GM12878 (cell line): ENCODE measurements around the gene MAP2K1. TPM values are rescaled to one million over a fixed set of nuclear protein-coding genes. Genes with fewer than 3 reads are reported as not detected.

ENCODE experiments used
- BMI1 ChIP-seq: fragments of 450-650 bp; IDR thresholded peaks from 2 replicates; pipeline ENCODE4 v1.6.1; 2016; ENCODE audit warnings: mild to moderate bottlenecking, moderate library complexity, borderline replicate concordance
- E2F8 ChIP-seq: fragments of 450-650 bp; IDR thresholded peaks from 2 replicates; pipeline ENCODE4 v1.6.1; 2018; ENCODE audit warnings: mild to moderate bottlenecking, low read depth, moderate library complexity; ENCODE audit not compliant: partially characterized antibody
- E4F1 ChIP-seq: fragments of 450-650 bp; IDR thresholded peaks from 2 replicates; pipeline ENCODE4 v1.6.1; 2018; ENCODE audit warnings: borderline replicate concordance, mild to moderate bottlenecking; ENCODE audit not compliant: partially characterized antibody
- EGR1 ChIP-seq, 2 experiments: IDR thresholded peaks; 1 replicate in 1 of 2; 2 replicates in 1 of 2; pipeline ENCODE4 v1.6.1; 2011 to 2012; ENCODE audit warnings: low read depth in 2 of 2, low read length in 2 of 2, borderline replicate concordance in 1 of 2, mild to moderate bottlenecking in 1 of 2, moderate library complexity in 1 of 2
- GATAD2B ChIP-seq: fragments of 450-650 bp; conservative IDR thresholded peaks from 2 replicates; pipeline ENCODE4 v1.6.1; 2017; ENCODE audit warnings: low read depth, mild to moderate bottlenecking, moderate library complexity
- IRF4 ChIP-seq: IDR thresholded peaks from 2 replicates; pipeline ENCODE4 v1.6.1; 2011; ENCODE audit warnings: low read depth, low read length
- KLF5 ChIP-seq: fragments of 450-650 bp; IDR thresholded peaks from 2 replicates; pipeline ENCODE4 v1.6.1; 2014; ENCODE audit warnings: mild to moderate bottlenecking; ENCODE audit not compliant: partially characterized antibody
- MTA2 ChIP-seq: fragments of 450-650 bp; IDR thresholded peaks from 2 replicates; pipeline ENCODE4 v1.6.1; 2016; ENCODE audit warnings: low read depth, mild to moderate bottlenecking, moderate library complexity
- MYC ChIP-seq: IDR thresholded peaks from 2 replicates; pipeline ENCODE4 v1.6.1; 2011; ENCODE audit warnings: mild to moderate bottlenecking, low read length, moderate library complexity, inconsistent platforms; ENCODE audit not compliant: insufficient read depth, insufficient replicate concordance, insufficient read length, severe bottlenecking
- NFYA ChIP-seq: IDR thresholded peaks from 2 replicates; pipeline ENCODE4 v1.6.1; 2011; ENCODE audit warnings: low read depth, mild to moderate bottlenecking, low read length, improper control_type of control experiment, borderline replicate concordance
- RCOR1 ChIP-seq: conservative IDR thresholded peaks from 2 replicates; pipeline ENCODE4 v1.6.1; 2012; ENCODE audit warnings: low read depth, low read length, improper control_type of control experiment
- SREBF2 ChIP-seq: IDR thresholded peaks from 2 replicates; pipeline ENCODE4 v1.6.1; 2012; ENCODE audit warnings: mild to moderate bottlenecking, low read length
- STAT3 ChIP-seq: IDR thresholded peaks from 2 replicates; pipeline ENCODE4 v1.6.1; 2011; ENCODE audit warnings: low read depth, low read length, improper control_type of control experiment
- ZBTB33 ChIP-seq: fragments of 450-650 bp; IDR thresholded peaks from 2 replicates; pipeline ENCODE4 v1.6.1; 2017; ENCODE audit warnings: mild to moderate bottlenecking
- ZBTB40 ChIP-seq: fragments of 450-650 bp; IDR thresholded peaks from 2 replicates; pipeline ENCODE4 v1.6.1; 2016; ENCODE audit warnings: mild to moderate bottlenecking, moderate library complexity, borderline replicate concordance
- ZNF217 ChIP-seq: fragments of 450-650 bp; IDR thresholded peaks from 2 replicates; pipeline ENCODE4 v1.6.1; 2017; ENCODE audit warnings: antibody characterized with exemption, mild to moderate bottlenecking
- ZNF384 ChIP-seq: IDR thresholded peaks from 2 replicates; pipeline ENCODE4 v1.6.1; 2012; ENCODE audit warnings: low read depth, mild to moderate bottlenecking, low read length, improper control_type of control experiment, borderline replicate concordance
- polyA plus RNA-seq, 11 experiments: library from polyadenylated mRNA; depleted of rRNA in 4 of 11; unstranded in 6 of 11; stranded (reverse) in 5 of 11; fragments of >200 nt; fragmentation: Nextera tagmentation in 4 of 11; fragmentation: Illumina TruSeq in 1 of 11; extraction: Ambion mirVana in 4 of 11; extraction: Trizol in 1 of 11; gene quantifications; 1 replicate in 1 of 11; 2 replicates in 10 of 11; pipeline versions ENCODE4 v1.2.1 to v1.2.3, GENCODE V29; 2011 to 2016; ENCODE audit warnings: inconsistent platforms in 2 of 11, missing spikeins in 2 of 11, low read depth in 1 of 11
- total RNA-seq, 4 experiments: library from RNA; depleted of rRNA in 3 of 4; stranded (reverse); fragments of >200 nt in 3 of 4; fragmentation: Illumina TruSeq in 1 of 4; extraction: Trizol in 1 of 4; gene quantifications; 2 replicates each; pipeline versions ENCODE4 v1.2.1 to v1.2.3, GENCODE V29; 2013 to 2021

Gene MAP2K1
- total and polyA plus RNA-seq, 10 of the 15 experiments (the other 5 are each of a cell fraction or from before 2014, with no cell fraction given): 11.2 to 112 (median 56.6) TPM

- TF ChIP-seq SREBF2 (no peak), ZNF217 (no peak), KLF5 (no peak), E4F1 (no peak), BMI1 (no peak), NFYA (no peak), ZNF384 (peak; percentile 62; the same call in 1 of the 2 replicates), GATAD2B (no peak), ZBTB40 (no peak), MTA2 (peak; percentile 72), STAT3 (no peak), E2F8 (no peak), ZBTB33 (no peak), MYC (no peak), IRF4 (0 out of 2 replicates have a peak, but pooled peaks have one; percentile 29), RCOR1 (no peak), EGR1 (IDR thresholded peaks at IDR 0.05; ENCODE audit: borderline replicate concordance in 1 of 2, low read depth in 2 of 2, low read length in 2 of 2) (no peak)
These were observed 14.7 kb downstream of the MAP2K1 start (continued) for GRCh38 chr15:66401130-66402021.
